GM23338 (cell line): ENCODE data around the gene MPC2. TPM values are rescaled to one million over a fixed set of nuclear protein-coding genes. Genes with fewer than 3 reads are reported as not detected.

Source experiments
- ATAC-seq: fragments of 200-7000 bp; cut with Tn5 transposase; 3 replicates; pipeline ENCODE4 v1.9.1; 2020
- DNase-seq: peaks from one replicate; pipeline ENCODE4 v3.0.0-alpha.2; 2015; ENCODE audit warnings: low spot score
- H2AFZ ChIP-seq: fragments of 200-600 bp; sonication (generic); 2 replicates; pipeline ENCODE4 v1.8.0; 2016; ENCODE audit warnings: antibody characterized with exemption, mild to moderate bottlenecking, moderate library complexity
- H3F3A ChIP-seq: fragments of 200-600 bp; sonication (generic); replicated peaks from 2 replicates; pipeline ENCODE4 v1.8.0; 2017; ENCODE audit warnings: antibody characterized with exemption, mixed run types, low read depth
- H3K27ac ChIP-seq: fragments of 200-600 bp; sonication (generic); 2 replicates; pipeline ENCODE4 v1.6.1; 2016; ENCODE audit warnings: low read depth
- H3K27me3 ChIP-seq: fragments of 200-600 bp; sonication (generic); 2 replicates; pipeline ENCODE4 v1.8.0; 2016; ENCODE audit warnings: mild to moderate bottlenecking, mixed run types, moderate library complexity; ENCODE audit not compliant: insufficient read depth
- H3K36me3 ChIP-seq: fragments of 200-600 bp; sonication (generic); 2 replicates; pipeline ENCODE4 v1.8.0; 2016; ENCODE audit warnings: mild to moderate bottlenecking; ENCODE audit not compliant: insufficient read depth
- H3K4me1 ChIP-seq: fragments of 200-600 bp; sonication (generic); 2 replicates; pipeline ENCODE4 v1.8.0; 2016; ENCODE audit warnings: mild to moderate bottlenecking, moderate library complexity; ENCODE audit not compliant: insufficient read depth
- H3K4me2 ChIP-seq: fragments of 200-600 bp; sonication (generic); 2 replicates; pipeline ENCODE4 v1.7.1; 2017; ENCODE audit warnings: mixed run types
- H3K4me3 ChIP-seq: fragments of 200-600 bp; sonication (generic); 2 replicates; pipeline ENCODE4 v1.6.1; 2016; ENCODE audit warnings: mixed run types
- H3K79me2 ChIP-seq: fragments of 200-600 bp; sonication (generic); replicated peaks from 2 replicates; pipeline ENCODE4 v1.8.0; 2017; ENCODE audit warnings: mild to moderate bottlenecking; ENCODE audit not compliant: insufficient read depth
- H3K9me2 ChIP-seq: fragments of 200-600 bp; sonication (generic); 2 replicates; pipeline ENCODE4 v1.8.0; 2017; ENCODE audit not compliant: insufficient read depth
- H4K20me1 ChIP-seq: fragments of 200-600 bp; sonication (generic); replicated peaks from 2 replicates; pipeline ENCODE4 v1.8.0; 2017; ENCODE audit warnings: mild to moderate bottlenecking; ENCODE audit not compliant: insufficient read depth
- H3K27ac Mint-ChIP-seq: 2 replicates; pipeline ENCODE4 v1.8.0; 2020; ENCODE audit warnings: inconsistent platforms, mild to moderate bottlenecking, moderate library complexity, mixed read lengths
- H3K27me3 Mint-ChIP-seq: 3 replicates; pipeline ENCODE4 v1.8.0; 2022; ENCODE audit warnings: low read depth, mild to moderate bottlenecking, moderate library complexity, mixed read lengths, inconsistent platforms; ENCODE audit not compliant: insufficient read depth, poor library complexity
- H3K36me3 Mint-ChIP-seq: 3 replicates; pipeline ENCODE4 v1.8.0; 2021; ENCODE audit warnings: low read depth, mild to moderate bottlenecking, inconsistent platforms, moderate library complexity, mixed read lengths
- H3K4me1 Mint-ChIP-seq: 3 replicates; pipeline ENCODE4 v1.8.0; 2020; ENCODE audit warnings: mild to moderate bottlenecking, inconsistent platforms, mixed read lengths
- H3K4me3 Mint-ChIP-seq: 3 replicates; pipeline ENCODE4 v1.8.0; 2021; ENCODE audit warnings: moderate library complexity, mild to moderate bottlenecking, inconsistent platforms, mixed read lengths
- H3K9me3 Mint-ChIP-seq: 3 replicates; pipeline ENCODE4 v1.8.0; 2020; ENCODE audit warnings: moderate library complexity, mild to moderate bottlenecking, inconsistent platforms, mixed read lengths
- CTCF ChIP-seq, 2 experiments: fragments of 200-600 bp in 1 of 2; sonication (generic) in 1 of 2; conservative IDR thresholded peaks; 2 replicates each; pipeline versions ENCODE4 v1.5.1 to v1.6.1; 2016 to 2017; ENCODE audit warnings: antibody characterized with exemption in 2 of 2, low read depth in 2 of 2, mild to moderate bottlenecking in 2 of 2, moderate library complexity in 1 of 2
- EZH2phosphoT487 ChIP-seq: fragments of 200-600 bp; sonication (generic); IDR thresholded peaks from one replicate; pipeline ENCODE4 v1.8.1; 2018; ENCODE audit warnings: antibody characterized with exemption; ENCODE audit not compliant: unreplicated experiment
- NANOG ChIP-seq: IDR thresholded peaks from 2 replicates; pipeline ENCODE4 v1.6.1; 2016; ENCODE audit warnings: antibody characterized with exemption, borderline replicate concordance
- POLR2AphosphoS5 ChIP-seq: IDR thresholded peaks from 2 replicates; pipeline ENCODE4 v1.6.1; 2016; ENCODE audit warnings: antibody characterized with exemption, low read depth
- REST ChIP-seq: IDR thresholded peaks from one replicate; pipeline ENCODE4 v1.6.1; 2018; ENCODE audit warnings: antibody characterized with exemption; ENCODE audit not compliant: unreplicated experiment
- STAT1 ChIP-seq: IDR thresholded peaks from one replicate; pipeline ENCODE4 v1.6.1; 2016; ENCODE audit warnings: antibody characterized with exemption; ENCODE audit not compliant: unreplicated experiment
- ZNF114 ChIP-seq: fragments of 250-450 bp; sonication (Bioruptor Pico); IDR thresholded peaks from 2 replicates; pipeline ENCODE4 v1.5.0; 2020; ENCODE audit warnings: mild to moderate bottlenecking, moderate library complexity
- ZNF331 ChIP-seq: fragments of 250-450 bp; sonication (Bioruptor Pico); IDR thresholded peaks from 2 replicates; pipeline ENCODE4 v1.5.0; 2020; ENCODE audit warnings: low read depth, mild to moderate bottlenecking, moderate library complexity
- ZNF462 ChIP-seq: fragments of 250-450 bp; sonication (Bioruptor Pico); IDR thresholded peaks from 2 replicates; pipeline ENCODE4 v1.5.0; 2020; ENCODE audit warnings: mild to moderate bottlenecking, moderate library complexity
- polyA plus RNA-seq: library from polyadenylated mRNA; unstranded; fragments of >200 nt; fragmentation: Nextera tagmentation; extraction: Ambion mirVana; gene quantifications from 2 replicates; pipeline ENCODE4 v1.2.1, GENCODE V29; 2016
- total RNA-seq: library from RNA; depleted of rRNA; stranded (reverse); fragments of >200 nt; shearing (Covaris generic); gene quantifications from 2 replicates; pipeline ENCODE4 v1.2.3, GENCODE V29; 2014

MPC2 gene
- total and polyA plus RNA-seq, 2 experiments from 2014 or later = 21.6 to 76.9 TPM

- TF ChIP-seq REST = no peak
Measured at GRCh38 chr1:167915569-167915968, 21.3 kb downstream of the MPC2 start (continued).

DNA sequence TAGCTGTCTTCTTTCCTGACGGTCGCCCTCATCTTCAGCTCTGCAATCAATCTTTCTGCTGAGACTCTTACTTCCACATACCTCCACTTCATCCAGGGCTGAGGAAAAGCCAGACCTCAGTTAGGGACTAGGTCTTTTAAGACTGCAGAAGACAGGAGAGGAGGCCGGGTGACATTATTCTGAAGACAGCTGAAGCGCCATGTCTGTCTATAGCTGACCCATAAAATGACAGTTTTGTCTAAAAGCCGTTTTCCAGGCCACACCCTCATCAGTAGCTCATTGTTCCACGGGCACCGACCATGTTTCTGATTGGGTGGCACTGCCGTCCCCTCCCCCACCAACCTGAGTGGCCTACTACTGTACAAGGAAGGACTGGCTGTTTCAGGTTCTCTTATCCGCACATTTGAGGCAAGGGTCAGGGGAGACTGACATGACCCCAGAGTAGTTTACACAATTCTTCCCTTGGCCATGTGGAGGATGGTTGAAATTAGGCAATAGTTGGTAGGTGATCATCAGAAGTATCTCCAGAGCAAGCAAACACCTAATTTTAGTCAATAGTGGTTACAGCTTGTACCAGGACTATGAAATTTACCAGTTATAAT, 22.9 kb downstream of the MPC2 start, which contains the start of gene ADCY10:
Gene ADCY10 (minus strand): TSS at position 240 of the 602 bp plus-strand sequence. CDS start 8,994 bp downstream, outside the sequence.
- no peak within 1 kb of the TSS for H3K27ac Mint-ChIP-seq
- no peak for ATAC-seq
- peak; percentile 20 for DNase-seq
- no peaks in the 10 kb centered on the region for H3F3A ChIP-seq
- H3K79me2 ChIP-seq = no peaks in the 10 kb centered on the region
- no peak within 1 kb of the TSS for H3K4me3 ChIP-seq
- peaks cover 19% of the 10 kb centered on the region for H3K4me1 Mint-ChIP-seq
- peaks cover 18% of the 10 kb centered on the region for H3K9me3 Mint-ChIP-seq
- peak within 1 kb of the TSS; percentile 25; the same call in 1 of the 2 replicates for H3K4me2 ChIP-seq
- no peaks in the 10 kb centered on the region for H3K9me2 ChIP-seq
- peaks cover 1% of the 10 kb centered on the region for H3K27me3 Mint-ChIP-seq
- H4K20me1 ChIP-seq = no peaks in the 10 kb centered on the region
- H2AFZ ChIP-seq = no peak within 1 kb of the TSS
- H3K4me1 ChIP-seq = peaks cover 27% of the 10 kb centered on the region
- H3K4me3 Mint-ChIP-seq = no peak within 1 kb of the TSS
- H3K27ac ChIP-seq = peak within 1 kb of the TSS; percentile 47
- H3K27me3 ChIP-seq = no peaks in the 10 kb centered on the region
- H3K36me3 ChIP-seq = peaks cover 9% of the 10 kb centered on the region; the same call in 1 of the 2 replicates
- peaks cover 14% of the 10 kb centered on the region for H3K36me3 Mint-ChIP-seq
- TF ChIP-seq REST (no peak), POLR2AphosphoS5 (no peak), ZNF114 (CRISPR knock-in tag) (no peak), ZNF331 (CRISPR knock-in tag) (no peak), NANOG (no peak), STAT1 (no peak), CTCF (conservative IDR thresholded peaks at IDR 0.05; ENCODE audit: low read depth in 2 of 2) (no peak), EZH2phosphoT487 (no peak), ZNF462 (no peak)
